Stimulated activated CD4-positive, alpha-beta T cell treated with anti-CD3 and anti-CD28 coated beads, Interleukin-4, amount 100 ng/mL, for 4 hours (primary cell): ENCODE data around the gene ADAMTS2.

ENCODE experiments used
- DNase-seq, 2 experiments: peaks; one replicate each; pipeline ENCODE4 v3.0.0-alpha.2; 2020

Gene ADAMTS2

DNA sequence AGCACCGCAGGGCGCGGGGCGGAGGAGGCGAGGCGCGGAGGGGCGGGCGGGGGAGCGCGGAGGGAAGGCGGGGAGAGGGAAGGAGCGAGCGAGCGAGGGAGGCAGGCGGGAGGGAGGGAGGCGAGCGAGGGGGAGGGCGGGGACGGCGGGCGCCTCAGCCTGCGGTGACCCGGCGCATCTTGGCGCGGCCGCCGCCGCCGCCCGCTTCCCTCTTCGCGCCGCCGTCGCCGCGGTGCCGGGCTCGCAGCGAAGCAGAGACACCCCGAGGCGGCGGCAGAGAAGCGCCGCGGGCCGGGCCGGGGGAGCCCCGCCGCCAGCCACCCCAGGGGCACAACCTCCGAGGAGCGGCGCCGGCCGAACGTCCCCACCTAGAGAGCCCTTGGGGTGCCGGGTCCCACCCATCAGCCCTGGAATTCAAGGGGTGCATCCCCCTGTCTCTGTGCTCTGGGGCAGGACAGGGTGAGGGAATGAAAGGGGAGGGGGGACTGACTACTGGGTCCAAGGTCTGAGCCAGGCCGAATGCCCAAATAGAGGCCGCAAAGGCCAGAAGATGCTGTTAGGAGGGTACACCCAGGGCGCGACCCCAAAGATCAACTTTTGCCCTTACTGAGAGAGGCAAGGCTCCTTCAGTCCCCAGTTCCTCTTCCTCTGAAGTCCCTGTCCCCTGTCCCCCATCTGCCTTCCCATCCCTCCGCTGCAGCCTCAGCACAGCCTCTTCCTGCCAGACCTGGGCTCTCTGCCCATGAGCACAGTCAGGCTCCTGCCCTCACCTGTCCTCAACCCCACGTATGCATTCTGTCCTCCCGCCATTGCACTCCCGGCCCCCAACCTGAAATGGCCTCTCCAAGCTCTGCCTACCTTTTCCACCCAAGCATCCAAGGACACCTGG, at the start of gene ADAMTS2:
Gene ADAMTS2, minus strand, starts transcription at position 29 of the 889 bp plus-strand sequence. CDS start 133 bp downstream, outside the sequence.
- DNase-seq, result no peak

DNA sequence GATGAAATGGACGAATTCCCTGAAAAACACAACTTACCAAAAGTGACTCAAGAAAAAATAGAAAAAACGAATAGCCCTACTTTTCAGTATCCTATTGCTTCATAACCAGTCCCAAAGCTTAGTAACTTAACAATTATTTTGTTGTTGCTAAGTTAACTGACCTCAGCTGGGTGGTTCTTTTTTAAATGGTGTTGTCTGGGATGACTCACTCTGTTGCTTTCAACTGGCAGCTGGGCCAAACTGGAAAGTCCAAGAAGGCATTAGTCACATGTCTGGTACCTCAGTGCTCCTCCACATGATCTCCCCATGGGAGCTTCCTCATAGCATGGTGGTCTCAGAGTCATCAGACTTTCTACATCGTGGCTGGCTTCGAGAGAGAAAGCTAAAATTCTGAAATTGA, 47.8 kb upstream of the ADAMTS2 start:
- no peak for DNase-seq

DNA sequence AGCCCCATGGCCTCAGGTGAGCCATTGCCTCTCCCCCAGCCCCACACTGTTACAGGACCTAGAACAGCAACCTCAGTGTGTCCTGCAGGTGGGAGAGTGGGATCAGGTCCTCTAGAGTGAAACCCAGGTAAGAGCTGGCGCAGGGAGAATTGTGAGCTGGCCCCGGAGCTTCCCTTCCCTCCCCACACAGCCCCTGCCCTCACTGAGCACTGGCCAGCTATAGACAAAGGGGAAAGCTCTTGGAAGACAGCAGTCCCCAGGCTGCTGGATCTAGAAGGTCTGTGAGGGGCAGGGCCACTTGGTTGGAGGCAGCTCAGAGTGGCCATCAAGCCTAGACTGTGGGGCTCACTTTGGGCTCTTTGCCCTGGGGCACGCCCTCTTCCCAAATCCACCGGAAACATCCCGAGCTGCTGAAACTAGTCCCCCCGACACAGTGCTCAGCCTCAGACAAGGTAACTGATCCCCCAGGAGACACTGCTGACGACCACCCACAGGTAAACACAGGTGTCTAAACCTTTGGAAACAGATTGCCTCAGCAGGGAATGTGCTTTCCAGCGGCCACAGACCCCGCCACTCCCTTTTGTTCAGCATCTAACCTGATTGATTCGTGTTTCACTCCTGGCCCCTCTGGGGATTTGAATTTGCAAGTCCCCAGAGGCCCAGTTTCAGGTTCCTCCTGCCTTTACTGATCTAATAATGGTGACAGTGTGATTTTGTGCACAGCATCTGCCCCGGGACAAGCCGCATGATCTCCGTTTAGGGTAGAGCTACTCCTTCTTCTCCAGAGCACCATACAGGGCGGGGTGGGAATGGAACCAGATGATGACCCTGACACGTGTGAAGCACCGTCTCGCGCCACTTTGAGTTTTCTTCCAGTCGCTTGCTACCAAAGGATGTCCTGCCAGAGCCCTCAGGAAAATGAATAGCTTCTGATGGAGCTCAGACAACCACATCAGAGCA, 42.2 kb upstream of the ADAMTS2 start:
- DNase-seq, result no peak

DNA sequence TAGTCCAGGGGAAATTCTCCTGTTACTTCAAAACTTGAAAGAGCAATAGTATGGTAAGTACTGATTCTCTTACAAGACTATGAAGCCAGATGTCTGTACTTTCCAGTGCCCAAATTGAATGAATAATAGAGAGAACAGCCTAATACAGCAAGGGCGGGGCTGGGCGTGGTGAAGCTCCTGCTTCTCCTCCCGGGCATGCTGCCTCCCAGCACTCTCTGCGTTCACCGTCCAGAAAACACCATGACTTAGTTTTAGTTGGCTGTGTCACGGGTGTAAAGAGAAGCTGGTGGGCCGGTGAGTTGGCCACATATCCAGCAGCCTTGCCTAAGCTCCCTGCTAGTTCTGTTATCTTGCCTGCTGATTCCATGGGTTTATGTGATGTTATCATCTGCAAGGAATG, 40.7 kb upstream of the ADAMTS2 start:
- DNase-seq, result no peak

DNA sequence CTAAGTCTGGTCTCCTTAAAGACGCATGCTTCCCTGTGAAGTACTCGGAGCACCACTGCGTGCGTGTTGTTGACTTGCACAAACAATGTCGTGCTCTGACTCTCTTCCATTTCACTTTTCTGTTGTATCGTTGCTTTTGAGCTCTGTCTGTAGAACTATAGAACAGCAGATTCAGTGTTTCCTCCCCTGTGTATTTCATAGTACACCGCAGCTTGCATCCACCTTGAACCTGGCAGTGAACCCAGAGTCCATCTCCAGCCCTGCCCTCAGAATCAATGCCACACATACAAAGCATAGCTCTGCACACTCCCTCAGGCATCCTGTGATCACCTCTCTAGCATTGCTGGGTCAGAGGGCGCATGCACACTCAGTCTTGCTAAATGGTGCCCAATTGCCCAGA, 37.2 kb upstream of the ADAMTS2 start:
- DNase-seq, result no peak

DNA sequence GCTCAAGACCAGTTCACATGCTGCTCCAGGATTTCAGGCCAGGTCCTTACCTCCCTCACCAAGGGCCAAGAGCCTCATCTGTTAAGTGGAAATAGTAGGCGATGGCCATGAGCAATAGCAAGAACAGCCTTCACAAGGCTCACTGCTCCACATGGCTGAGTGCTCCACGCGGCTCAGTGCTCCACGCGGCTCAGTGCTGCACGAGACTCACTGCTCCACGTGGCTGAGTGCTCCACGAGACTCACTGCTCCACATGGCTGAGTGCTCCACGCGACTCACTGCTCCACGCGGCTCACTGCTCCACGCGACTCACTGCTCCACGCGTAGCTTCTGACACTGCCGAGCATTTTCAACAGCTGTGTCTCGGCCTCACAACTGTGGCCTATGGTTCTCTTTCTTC, 36.4 kb upstream of the ADAMTS2 start:
- no peak for DNase-seq

DNA sequence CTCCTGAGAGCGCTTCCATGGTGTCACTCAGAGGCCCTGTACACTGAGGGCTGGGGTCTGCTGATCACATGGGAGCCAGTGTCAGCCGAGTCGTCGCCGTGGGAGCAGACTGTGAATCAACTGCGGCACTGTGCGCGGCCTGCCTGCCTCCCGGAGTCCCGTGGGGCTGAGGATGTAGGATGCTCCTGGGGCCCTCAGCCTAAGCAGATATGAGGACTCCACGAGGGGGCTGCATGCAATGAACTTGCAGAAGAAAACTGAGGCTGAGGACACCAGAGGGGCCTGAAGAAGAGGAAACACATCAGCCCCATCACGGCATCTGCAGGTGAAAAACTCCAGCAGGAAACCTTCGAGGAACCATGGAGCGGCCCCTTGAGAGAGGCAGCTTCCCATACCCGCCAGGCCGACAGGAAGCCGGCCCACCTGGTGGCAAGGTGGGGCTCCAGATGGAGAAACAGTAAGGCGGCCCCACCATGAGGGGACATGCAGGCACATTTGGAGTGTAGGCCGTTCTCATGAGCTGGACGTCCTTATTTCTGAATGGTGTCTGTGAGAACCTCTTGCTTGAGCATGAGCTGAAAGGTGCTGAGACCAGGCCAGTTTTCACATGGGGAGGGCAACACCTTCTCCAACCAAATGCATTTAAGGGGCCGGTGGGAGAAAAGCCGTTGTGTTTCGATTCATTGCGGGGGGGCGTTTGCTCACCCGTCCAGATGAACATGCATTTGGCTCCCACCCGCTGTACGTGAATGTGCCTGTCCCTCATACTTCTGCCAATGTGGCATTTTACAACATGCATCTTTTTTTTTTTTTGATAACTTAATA, 35.2 kb upstream of the ADAMTS2 start:
- DNase-seq, result no peak

DNA sequence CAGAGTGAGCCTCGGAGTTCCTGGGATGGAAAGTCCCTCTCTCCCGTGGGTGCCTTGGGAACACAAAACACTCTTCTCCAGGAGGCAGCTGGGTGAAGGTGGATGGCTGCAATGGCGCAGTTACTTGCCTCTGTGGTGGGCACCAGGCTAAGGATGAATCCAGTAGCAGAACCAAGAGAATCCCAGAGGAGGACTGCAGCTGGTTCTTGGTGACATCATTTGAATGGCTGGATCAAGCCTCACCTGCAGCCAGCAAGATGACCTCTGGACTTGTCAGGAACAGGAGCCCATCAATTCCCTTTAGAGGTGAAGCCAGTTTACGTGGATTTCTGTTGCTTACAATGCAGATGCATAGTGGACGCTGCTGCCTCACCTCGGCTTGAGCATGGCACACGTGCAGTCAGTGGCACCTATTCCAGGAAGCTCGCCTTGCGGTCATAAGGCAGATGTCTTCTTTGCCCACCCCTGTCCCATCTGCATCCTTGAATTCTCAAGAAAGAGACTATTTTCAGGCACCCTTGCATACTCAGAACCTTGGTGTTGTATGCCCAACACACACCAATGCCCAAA, 34.1 kb upstream of the ADAMTS2 start:
- DNase-seq, result no peak

DNA sequence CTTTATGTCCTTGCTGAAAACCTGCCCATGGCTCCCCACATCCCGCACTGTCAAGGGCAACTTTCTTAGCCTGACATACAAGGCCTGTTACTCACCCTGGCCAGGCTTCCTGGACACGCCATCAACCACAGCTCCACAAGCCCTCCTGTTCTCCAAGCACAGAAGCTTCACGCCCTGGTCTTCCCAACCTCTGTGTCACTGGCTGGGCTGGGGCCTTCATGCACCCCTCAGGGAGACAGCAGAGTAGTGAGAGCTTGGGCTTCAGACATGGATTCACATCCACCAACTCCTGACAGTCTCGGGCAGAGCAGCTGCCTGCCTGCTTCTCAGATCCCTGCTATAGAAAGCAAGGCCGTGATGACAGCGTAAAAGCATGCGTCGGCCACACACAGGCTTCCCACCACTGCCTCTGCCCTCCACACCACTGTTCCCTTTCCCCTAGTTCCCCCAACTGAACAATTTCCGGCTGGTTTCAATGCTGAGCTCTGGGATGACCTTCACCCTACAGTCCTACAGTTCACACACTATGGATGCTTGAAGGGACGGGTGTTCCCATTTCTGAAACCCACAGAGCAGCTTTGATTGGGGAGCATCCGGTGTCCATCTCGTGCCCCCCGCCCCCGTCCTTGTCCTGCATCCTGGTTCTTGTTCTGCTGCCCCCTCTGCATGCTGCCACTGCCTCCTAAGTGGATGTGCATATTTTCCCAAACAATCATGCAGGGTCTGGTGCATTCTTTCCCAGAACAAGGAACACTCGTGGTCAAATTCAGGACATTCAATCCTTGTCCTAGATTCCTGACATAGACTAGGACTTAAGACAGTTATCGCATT, 33.4 kb upstream of the ADAMTS2 start:
- DNase-seq, result no peak

DNA sequence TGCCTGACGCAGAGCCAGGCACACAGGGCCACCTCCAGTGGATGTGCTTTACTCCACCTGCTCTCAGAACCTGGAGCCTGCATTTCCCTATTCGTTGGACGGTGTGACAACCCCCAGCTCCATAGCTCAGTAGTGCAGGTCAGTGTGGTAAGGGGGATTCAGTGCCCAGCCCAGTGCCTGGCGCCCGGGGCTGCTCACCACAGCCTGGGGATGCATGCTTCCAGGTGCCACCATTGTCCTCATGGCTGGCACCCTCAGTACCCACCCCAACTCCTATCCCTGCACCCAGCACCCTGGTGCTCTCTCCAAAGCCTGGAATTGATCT, 32.8 kb upstream of the ADAMTS2 start:
- no peak for DNase-seq

DNA sequence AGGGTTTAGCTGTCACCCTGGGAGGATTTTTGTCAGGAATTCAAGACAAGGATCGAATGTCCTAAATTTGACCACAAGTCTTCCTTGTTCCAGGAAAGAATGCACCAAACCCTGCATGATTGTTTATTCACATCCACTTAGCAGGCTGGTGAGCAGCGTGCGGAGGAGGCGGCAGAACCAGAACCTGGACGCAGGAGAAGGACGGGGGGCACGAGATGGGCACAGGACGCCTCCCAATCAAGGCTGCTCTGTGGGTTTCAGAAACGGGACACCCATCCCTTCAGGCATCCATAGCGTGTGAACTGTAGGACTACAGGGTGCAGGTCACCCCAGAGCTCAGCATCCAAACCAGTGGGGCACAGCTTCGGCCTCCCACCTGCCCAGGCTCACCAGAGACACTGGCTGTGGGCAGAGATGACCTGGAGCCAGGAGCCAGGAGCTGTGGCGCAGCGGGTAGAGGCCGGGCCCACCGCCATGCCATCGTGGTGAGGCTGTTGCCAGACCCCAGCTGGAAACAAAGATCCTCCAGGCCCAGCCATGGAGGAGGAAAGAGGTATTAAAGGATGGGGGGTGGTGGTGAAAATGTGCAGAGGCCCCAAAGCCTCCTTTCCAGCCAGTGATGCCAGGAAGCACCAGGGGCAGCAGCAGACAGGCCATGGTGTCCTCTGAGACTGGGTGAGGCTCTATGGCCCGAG, 32.3 kb upstream of the ADAMTS2 start:
- DNase-seq, result no peak

DNA sequence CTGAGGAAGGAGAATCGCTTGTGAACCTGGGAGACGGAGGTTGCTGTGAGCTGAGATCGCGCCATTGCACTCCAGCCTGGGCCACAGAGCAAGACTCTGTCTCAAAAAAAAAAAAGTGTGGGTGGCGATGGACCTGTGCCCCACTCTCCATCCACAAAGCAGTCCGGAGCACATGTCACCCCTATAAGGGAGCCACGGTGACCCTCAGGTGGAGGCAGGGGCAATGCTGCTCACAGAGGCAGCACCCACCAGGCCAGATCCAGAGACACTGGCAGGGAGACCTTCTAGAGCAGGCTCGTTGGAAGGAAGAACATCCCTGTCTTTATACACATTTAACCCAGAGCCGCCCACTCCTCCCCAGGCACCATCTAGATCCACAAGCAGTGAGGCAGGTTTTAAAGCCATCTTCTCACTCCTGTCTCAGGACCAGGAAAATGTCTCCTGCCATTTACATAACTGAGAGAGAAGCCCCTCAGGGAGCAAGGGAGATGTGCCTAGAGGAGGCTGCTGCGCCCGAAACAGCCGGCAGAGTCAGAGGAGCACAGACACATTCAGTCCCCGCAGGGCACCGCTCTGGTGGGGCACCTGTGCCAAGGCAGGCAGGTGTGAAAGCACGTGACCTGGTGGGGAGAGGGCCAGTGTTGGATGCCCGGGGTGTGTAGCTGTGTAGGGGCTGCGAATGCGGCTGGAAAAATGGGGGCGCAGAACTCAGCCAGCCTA, 31.6 kb upstream of the ADAMTS2 start:
- DNase-seq, result no peak

DNA sequence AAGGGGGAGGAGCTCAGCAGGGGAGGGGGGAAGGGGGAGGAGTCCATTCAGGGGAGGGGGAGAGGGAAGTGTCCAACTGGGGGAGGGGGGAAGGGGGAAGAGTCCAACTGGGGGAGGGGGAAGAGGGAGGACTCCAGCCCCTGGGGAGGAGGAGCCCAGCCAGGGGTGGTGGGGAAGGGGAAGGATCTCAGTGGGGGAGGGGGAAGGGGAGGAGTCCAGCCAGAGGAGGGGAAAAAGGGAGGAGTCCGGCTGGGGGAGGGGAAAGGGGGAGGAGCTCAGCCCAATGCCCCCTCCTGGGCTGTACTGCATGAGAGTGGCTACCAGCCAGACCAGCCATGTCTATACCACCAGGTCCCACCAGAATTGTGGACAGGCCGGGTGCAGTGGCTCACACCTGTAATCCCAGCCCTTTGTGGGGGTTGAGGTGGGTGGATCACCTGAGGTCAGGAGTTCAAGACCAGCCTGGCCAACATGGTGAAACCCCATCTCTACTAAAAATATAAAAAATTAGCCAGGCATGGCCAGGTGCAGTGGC, 30.6 kb upstream of the ADAMTS2 start:
- no peak for DNase-seq

DNA sequence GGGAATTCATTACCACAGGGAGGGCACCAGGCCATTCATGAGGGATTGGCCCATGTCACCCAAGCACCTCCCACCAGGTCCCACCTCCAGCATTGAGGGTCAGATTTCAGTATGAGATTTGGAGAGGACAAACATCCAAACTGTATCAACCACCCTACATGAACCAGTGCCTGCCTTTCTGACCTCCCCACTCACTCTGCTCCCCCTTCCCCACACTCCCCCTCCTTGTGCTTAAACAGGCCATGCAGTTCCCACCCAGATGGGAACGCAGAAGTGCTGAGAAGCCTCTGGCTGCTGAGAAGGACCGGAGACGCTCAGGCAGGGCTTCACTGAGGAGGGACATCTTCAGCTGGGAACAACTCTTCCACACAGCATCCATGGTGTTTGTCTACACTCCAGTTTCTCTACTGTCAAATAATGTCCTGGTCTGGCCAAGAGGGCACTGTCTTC, 30.0 kb upstream of the ADAMTS2 start:
- no peak for DNase-seq

DNA sequence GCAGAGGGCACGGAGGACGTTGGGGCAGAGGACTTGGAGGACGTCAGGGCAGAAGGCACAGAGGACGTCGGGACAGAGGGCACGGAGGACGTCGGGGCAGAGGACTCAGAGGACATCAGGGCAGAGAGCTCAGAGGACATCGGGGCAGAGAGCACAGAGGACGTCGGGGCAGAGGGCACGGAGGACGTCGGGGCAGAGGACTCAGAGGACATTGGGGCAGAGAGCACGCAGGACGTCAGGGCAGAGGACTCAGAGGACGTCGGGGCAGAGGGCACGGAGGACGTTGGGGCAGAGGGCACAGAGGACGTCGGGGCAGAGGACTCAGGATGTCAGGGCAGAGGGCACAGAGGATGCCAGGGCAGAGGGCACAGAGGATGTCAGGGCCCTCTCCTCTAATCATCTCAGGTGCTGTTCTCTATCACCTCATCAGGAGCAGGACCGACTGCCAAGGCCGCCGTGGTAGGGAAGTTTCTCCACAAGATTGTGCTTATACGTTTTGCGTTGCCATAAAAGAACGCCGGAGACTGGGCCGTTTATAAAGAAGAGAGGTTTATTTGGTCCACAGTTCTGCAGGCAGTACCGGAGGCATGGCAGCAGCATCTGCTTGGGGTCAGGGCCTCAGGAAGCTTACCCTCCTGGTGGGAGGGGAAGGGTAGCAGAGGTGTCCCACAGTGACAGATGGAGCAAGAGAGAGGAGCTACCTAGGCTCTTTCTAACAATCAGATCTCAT, 29.4 kb upstream of the ADAMTS2 start:
- no peak for DNase-seq

DNA sequence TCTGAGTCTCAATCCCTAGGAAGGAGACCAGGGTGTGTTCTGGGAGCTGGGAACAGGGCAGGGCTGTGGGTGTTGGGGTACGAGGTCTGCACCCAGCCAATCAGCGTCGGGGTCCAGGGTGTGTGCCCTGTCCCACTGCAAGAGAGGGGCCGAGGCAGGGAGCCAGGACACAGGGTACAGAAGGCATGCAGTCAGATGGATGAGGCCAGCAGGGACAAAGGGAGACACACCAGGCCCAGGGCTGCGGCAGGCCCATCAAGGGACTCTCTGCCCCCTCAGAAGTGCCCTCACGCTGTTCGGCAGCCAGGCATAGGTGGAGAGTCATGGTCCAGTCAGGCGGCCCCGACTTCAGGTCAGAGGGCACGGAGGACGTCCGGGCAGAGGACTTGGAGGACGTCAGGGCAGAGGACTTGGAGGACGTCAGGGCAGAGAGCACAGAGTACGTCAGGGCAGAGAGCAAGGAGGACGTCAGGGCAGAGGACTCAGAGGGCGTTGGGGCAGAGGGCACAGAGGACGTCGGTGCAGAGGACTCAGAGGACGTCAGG, 28.8 kb upstream of the ADAMTS2 start:
- no peak for DNase-seq

DNA sequence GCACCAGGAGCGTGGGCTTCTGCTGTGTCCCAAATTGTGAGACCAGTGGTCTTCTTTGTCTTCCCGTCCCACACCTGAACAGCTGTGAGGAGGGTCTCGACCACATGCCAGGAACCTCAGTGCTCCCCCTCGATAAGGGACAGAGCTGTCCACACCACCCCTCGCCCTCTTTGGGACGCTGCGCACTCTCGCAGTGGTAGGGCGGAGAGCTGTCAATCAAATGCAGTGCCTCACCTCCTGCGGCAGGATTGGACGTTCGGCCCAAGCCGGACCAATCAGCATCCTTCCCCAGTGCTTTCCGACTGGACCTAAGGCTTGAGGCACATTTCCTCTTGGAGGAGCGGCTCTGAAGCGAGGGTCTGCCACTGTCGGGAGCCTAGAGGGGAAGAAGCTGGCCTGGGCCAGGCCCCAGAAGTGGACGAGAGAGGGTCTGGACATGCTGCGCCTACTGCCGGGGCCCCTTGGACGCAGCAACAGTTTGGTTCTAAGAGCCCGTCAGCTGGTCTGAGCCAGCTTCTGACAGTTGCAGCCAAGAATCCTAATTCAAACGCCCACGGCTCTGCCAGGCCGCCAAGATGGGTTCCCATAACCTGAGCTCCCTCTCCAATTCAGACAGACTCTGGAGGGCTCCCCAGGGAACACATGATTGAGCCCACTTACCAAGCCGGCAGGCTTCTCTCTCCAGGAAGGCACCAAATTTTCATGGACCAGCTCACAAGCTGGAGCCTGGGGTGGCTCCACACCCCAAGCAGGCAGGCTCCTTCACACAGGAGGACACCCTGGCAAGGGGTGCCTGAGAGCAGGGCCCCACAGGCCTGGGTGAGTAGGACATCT, 28.1 kb upstream of the ADAMTS2 start:
- no peak for DNase-seq
